GM12878 (cell line): ENCODE results near the gene RUFY2. TPM values are rescaled to one million over a fixed set of nuclear protein-coding genes. Genes with fewer than 3 reads are reported as not detected.

Experiments
- ATAC-seq: fragments of 200-7000 bp; cut with Tn5 transposase; 3 replicates; pipeline ENCODE4 v1.9.1; 2020; ENCODE audit warnings: mild to moderate bottlenecking, moderate library complexity
- BruUV-seq: library from RNA; stranded (reverse); fragments of 400-500 nt; replicated peaks from 2 replicates; lab custom pipeline; 2021; lab: Mats Ljungman, UMichigan
- CTCF ChIA-PET: fragments of 300-600 bp; sonication (Branson Sonifier 250); formaldehyde crosslinking; extraction: SDS; loops from one replicate; lab custom pipeline; 2021; ENCODE audit warnings: inconsistent platforms; lab: Yijun Ruan, JAX
- POLR2A ChIA-PET: fragments of 350-600 bp; formaldehyde crosslinking; extraction: SDS; loops from one replicate; lab custom pipeline; 2021; ENCODE audit warnings: inconsistent platforms; lab: Charles Lee
- RAD21 ChIA-PET: fragments of 300-600 bp; sonication (Branson Sonifier 250); formaldehyde crosslinking; loops from one replicate; lab custom pipeline; 2023; ENCODE audit warnings: antibody characterized with exemption; ENCODE audit not compliant: unreplicated experiment; lab: Charles Lee
- SMC1A ChIA-PET: fragments of 300-600 bp; sonication (Branson Sonifier 250); formaldehyde crosslinking; loops from one replicate; lab custom pipeline; 2023; ENCODE audit not compliant: unreplicated experiment, uncharacterized antibody; lab: Charles Lee
- DNase-seq: peaks from one replicate; pipeline ENCODE4 v3.0.0-alpha.2; 2011; ENCODE audit warnings: low read depth, low spot score
- FAIRE-seq: peaks from 3 replicates; lab custom pipeline; 2011; peaks lifted over from hg19 to GRCh38; lab: Jason Lieb, UNC
- H2AFZ ChIP-seq: 2 replicates; pipeline ENCODE4 v1.6.0; 2011; ENCODE audit warnings: low read depth, low read length, control low read depth; ENCODE audit not compliant: control insufficient read depth
- H3K27ac ChIP-seq: 2 replicates; pipeline ENCODE4 v1.5.1; 2011; ENCODE audit warnings: control low read depth; ENCODE audit not compliant: control insufficient read depth, insufficient read depth
- H3K27me3 ChIP-seq, 2 experiments: replicated peaks in 1 of 2; 2 replicates each; pipeline versions ENCODE4 v1.6.0 to v1.6.1; 2011; ENCODE audit warnings: low read length in 1 of 2; ENCODE audit not compliant: control insufficient read depth in 2 of 2, insufficient read depth in 2 of 2
- H3K36me3 ChIP-seq, 2 experiments: 2 replicates each; pipeline ENCODE4 v1.5.1; 2011; ENCODE audit warnings: low read length in 1 of 2; ENCODE audit not compliant: control insufficient read depth in 2 of 2, insufficient read depth in 2 of 2
- H3K4me1 ChIP-seq: 2 replicates; pipeline ENCODE4 v1.6.1; 2011; ENCODE audit warnings: mild to moderate bottlenecking, low read length, moderate library complexity, mixed read lengths; ENCODE audit not compliant: control insufficient read depth, insufficient read depth
- H3K4me2 ChIP-seq: 2 replicates; pipeline ENCODE4 v1.6.0; 2011; ENCODE audit warnings: control low read depth; ENCODE audit not compliant: control insufficient read depth, insufficient read depth
- H3K4me3 ChIP-seq: fragments of 200-600 bp; sonication (generic); 2 replicates; pipeline ENCODE4 v1.5.1; 2016
- H3K79me2 ChIP-seq: 2 replicates; pipeline ENCODE4 v1.6.0; 2011; ENCODE audit warnings: low read length; ENCODE audit not compliant: control insufficient read depth, insufficient read depth
- H3K9ac ChIP-seq: 2 replicates; pipeline ENCODE4 v1.8.0; 2011; ENCODE audit warnings: low read length, control low read depth, mixed read lengths; ENCODE audit not compliant: control insufficient read depth, insufficient read depth
- H3K9me3 ChIP-seq: replicated peaks from 3 replicates; pipeline ENCODE4 v1.5.1; 2011; ENCODE audit warnings: mild to moderate bottlenecking, low read length; ENCODE audit not compliant: control insufficient read depth, insufficient read depth
- H4K20me1 ChIP-seq: 2 replicates; pipeline ENCODE4 v1.6.0; 2011; ENCODE audit not compliant: control insufficient read depth, insufficient read depth
- BRCA1 ChIP-seq: IDR thresholded peaks from 2 replicates; pipeline ENCODE4 v1.6.1; 2011; ENCODE audit warnings: low read depth, low read length, improper control_type of control experiment
- CBX3 ChIP-seq: fragments of 200-600 bp; sonication (generic); IDR thresholded peaks from 2 replicates; pipeline ENCODE4 v1.6.1; 2016; ENCODE audit warnings: low read depth, borderline replicate concordance
- EED ChIP-seq: sonication (generic); IDR thresholded peaks from 2 replicates; pipeline ENCODE4 v1.6.1; 2016; ENCODE audit warnings: antibody characterized with exemption, low read depth
- HDGF ChIP-seq: fragments of 450-650 bp; IDR thresholded peaks from 2 replicates; pipeline ENCODE4 v1.6.1; 2016; ENCODE audit warnings: antibody characterized with exemption
- KLF5 ChIP-seq: fragments of 450-650 bp; IDR thresholded peaks from 2 replicates; pipeline ENCODE4 v1.6.1; 2014; ENCODE audit warnings: mild to moderate bottlenecking; ENCODE audit not compliant: partially characterized antibody
- NFXL1 ChIP-seq: fragments of 450-650 bp; IDR thresholded peaks from 2 replicates; pipeline ENCODE4 v1.6.1; 2017; ENCODE audit warnings: antibody characterized with exemption, mild to moderate bottlenecking, borderline replicate concordance
- RCOR1 ChIP-seq: conservative IDR thresholded peaks from 2 replicates; pipeline ENCODE4 v1.6.1; 2012; ENCODE audit warnings: low read depth, low read length, improper control_type of control experiment
- SMAD5 ChIP-seq: IDR thresholded peaks from 2 replicates; pipeline ENCODE4 v1.6.1; 2016; ENCODE audit warnings: antibody characterized with exemption, low read depth
- SMARCA5 ChIP-seq: fragments of 450-650 bp; IDR thresholded peaks from 2 replicates; pipeline ENCODE4 v1.6.1; 2017; ENCODE audit warnings: mild to moderate bottlenecking
- SP1 ChIP-seq: IDR thresholded peaks from one replicate; pipeline ENCODE4 v1.6.1; 2011; ENCODE audit warnings: low read depth, low read length
- SREBF2 ChIP-seq: IDR thresholded peaks from 2 replicates; pipeline ENCODE4 v1.6.1; 2012; ENCODE audit warnings: mild to moderate bottlenecking, low read length
- STAT3 ChIP-seq: IDR thresholded peaks from 2 replicates; pipeline ENCODE4 v1.6.1; 2011; ENCODE audit warnings: low read depth, low read length, improper control_type of control experiment
- YY1 ChIP-seq: IDR thresholded peaks from 2 replicates; pipeline ENCODE4 v1.6.1; 2011; ENCODE audit warnings: low read depth, mild to moderate bottlenecking, low read length
- in situ Hi-C: fragments of 300-500 bp; cut with MboI; formaldehyde crosslinking; loops from 9 replicates; pipeline ENCODE4 v1.14.3; 2018; ENCODE audit warnings: mixed read lengths
- intact Hi-C: fragments of 100-400 bp; cut with micrococcal nuclease; formaldehyde crosslinking; loops from one replicate; pipeline ENCODE4 v1.14.2; 2022; ENCODE audit not compliant: unreplicated experiment
- polyA plus RNA-seq, 11 experiments: library from polyadenylated mRNA; depleted of rRNA in 4 of 11; unstranded in 6 of 11; stranded (reverse) in 5 of 11; fragments of >200 nt; fragmentation: Nextera tagmentation in 4 of 11; fragmentation: Illumina TruSeq in 1 of 11; extraction: Ambion mirVana in 4 of 11; extraction: Trizol in 1 of 11; gene quantifications; 1 replicate in 1 of 11; 2 replicates in 10 of 11; pipeline versions ENCODE4 v1.2.1 to v1.2.3, GENCODE V29; 2011 to 2016; ENCODE audit warnings: inconsistent platforms in 2 of 11, missing spikeins in 2 of 11, low read depth in 1 of 11
- total RNA-seq, 4 experiments: library from RNA; depleted of rRNA in 3 of 4; stranded (reverse); fragments of >200 nt in 3 of 4; fragmentation: Illumina TruSeq in 1 of 4; extraction: Trizol in 1 of 4; gene quantifications; 2 replicates each; pipeline versions ENCODE4 v1.2.1 to v1.2.3, GENCODE V29; 2013 to 2021
- TF ChIP-seq, protein P1 (sequence below): fragments of 450-650 bp; IDR thresholded peaks from 2 replicates; pipeline ENCODE4 v1.6.1; 2018; ENCODE audit warnings: mild to moderate bottlenecking, low read depth, moderate library complexity; ENCODE audit not compliant: partially characterized antibody

RUFY2 gene
- total and polyA plus RNA-seq, 10 of the 15 experiments (the other 5 are each of a cell fraction or from before 2014, with no cell fraction given) = 1.7 to 8.4 (median 5.8) TPM

DNA sequence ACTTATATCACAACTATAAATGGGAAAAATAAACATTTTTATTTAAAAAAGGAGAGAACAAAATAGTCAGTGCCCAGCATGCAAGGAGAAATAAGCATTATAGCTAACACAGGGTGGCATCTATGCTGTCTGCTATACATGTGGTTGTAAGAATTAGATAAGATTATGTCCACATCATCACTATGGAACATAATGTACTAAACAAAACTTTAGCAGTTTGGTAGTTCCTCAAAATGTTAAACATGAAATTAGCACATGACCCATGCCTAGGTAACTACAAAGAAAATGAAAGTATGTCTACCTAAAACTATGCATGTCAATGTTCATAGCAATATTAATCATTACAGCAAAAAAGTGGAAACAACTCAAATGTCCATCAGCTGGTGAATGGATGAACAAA is 28.7 kb upstream of the RUFY2 start:
- POLR2A ChIA-PET = no interaction called here
- Histone ChIP-seq H3K27me3 (no peaks in the 10 kb centered on the region), H3K36me3 (peaks cover 2 to 3% of the 10 kb centered on the region in 2 experiments), H3K4me1 (no peaks in the 10 kb centered on the region)
- RAD21 ChIA-PET = no interaction called here
- TF ChIP-seq YY1 = no peak
- no peak for TF ChIP-seq SP1
- TF ChIP-seq SREBF2 = no peak
- no peak for TF ChIP-seq CBX3
- TF ChIP-seq NFXL1 = no peak
- no peak for TF ChIP-seq KLF5
- TF ChIP-seq HDGF = no peak
- no peak for TF ChIP-seq SMAD5
- TF ChIP-seq STAT3 = no peak
- TF ChIP-seq, protein P1, sequence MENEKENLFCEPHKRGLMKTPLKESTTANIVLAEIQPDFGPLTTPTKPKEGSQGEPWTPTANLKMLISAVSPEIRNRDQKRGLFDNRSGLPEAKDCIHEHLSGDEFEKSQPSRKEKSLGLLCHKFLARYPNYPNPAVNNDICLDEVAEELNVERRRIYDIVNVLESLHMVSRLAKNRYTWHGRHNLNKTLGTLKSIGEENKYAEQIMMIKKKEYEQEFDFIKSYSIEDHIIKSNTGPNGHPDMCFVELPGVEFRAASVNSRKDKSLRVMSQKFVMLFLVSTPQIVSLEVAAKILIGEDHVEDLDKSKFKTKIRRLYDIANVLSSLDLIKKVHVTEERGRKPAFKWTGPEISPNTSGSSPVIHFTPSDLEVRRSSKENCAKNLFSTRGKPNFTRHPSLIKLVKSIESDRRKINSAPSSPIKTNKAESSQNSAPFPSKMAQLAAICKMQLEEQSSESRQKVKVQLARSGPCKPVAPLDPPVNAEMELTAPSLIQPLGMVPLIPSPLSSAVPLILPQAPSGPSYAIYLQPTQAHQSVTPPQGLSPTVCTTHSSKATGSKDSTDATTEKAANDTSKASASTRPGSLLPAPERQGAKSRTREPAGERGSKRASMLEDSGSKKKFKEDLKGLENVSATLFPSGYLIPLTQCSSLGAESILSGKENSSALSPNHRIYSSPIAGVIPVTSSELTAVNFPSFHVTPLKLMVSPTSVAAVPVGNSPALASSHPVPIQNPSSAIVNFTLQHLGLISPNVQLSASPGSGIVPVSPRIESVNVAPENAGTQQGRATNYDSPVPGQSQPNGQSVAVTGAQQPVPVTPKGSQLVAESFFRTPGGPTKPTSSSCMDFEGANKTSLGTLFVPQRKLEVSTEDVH = no peak
- no peak for TF ChIP-seq SMARCA5
- TF ChIP-seq BRCA1 = no peak
- TF ChIP-seq EED = no peak
- no peak for TF ChIP-seq RCOR1
- TF ChIP-seq, all 136 proteins: peak for 0
- no peak for FAIRE-seq
- no TSS peak for BruUV-seq
- in situ Hi-C loops = no loop called here
- no peaks in the 10 kb centered on the region for H3K9me3 ChIP-seq
- H2AFZ ChIP-seq = no peak overlapping the region
- H3K4me3 ChIP-seq = no peak overlapping the region
- H3K27ac ChIP-seq = no peak overlapping the region
- H3K79me2 ChIP-seq = no peaks in the 10 kb centered on the region
- H3K4me2 ChIP-seq = no peak overlapping the region
- CTCF ChIA-PET = no interaction called here
- intact Hi-C loops = no loop called here
- ATAC-seq = no peak; the same call in 2 of the 3 replicates
- SMC1A ChIA-PET = no interaction called here
- no peaks in the 10 kb centered on the region for H4K20me1 ChIP-seq
- H3K9ac ChIP-seq = no peak overlapping the region
- no peak for DNase-seq
